ENCODE data around the gene USP12.

Gene USP12

DNA sequence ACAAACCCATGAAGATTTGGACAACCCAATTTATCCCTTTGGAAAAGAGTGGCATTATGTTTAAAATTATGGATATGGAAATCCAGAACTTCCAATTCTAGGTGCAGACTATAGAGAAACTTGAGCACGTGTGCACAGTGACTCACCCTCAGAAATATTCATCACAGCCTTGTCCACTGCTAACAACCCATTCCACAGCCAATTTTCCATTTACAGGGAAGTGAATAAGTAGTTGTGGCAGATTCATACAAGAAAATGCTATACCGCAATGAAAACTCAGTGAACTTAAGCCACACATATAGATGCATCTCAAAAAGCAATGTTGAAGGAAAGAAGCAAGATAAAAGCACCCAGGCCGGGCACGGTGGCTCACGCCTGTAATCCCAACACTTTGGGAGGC is 133.3 kb downstream of the USP12 start:
- DNase-seq (ENCODE audit: low spot score) = peak; percentile 64
- no peak for FAIRE-seq

GRCh38 chr13:27037571-27037970 is 134.0 kb downstream of the USP12 start:
- no peak for FAIRE-seq
- no peak for DNase-seq (ENCODE audit: low spot score)

- FAIRE-seq = no peak
- DNase-seq (ENCODE audit: low spot score) = no peak
These were observed 134.4 kb downstream of the USP12 start for GRCh38 chr13:27037171-27037570.

GRCh38 chr13:27036236-27036981 is 135.2 kb downstream of the USP12 start:
- FAIRE-seq (no peak), DNase-seq (ENCODE audit: low spot score) (peak; percentile 27)

- peak; percentile 61 for DNase-seq (ENCODE audit: low spot score)
- FAIRE-seq = peak; percentile 30
These were observed 135.7 kb downstream of the USP12 start for GRCh38 chr13:27035892-27036235.

DNA sequence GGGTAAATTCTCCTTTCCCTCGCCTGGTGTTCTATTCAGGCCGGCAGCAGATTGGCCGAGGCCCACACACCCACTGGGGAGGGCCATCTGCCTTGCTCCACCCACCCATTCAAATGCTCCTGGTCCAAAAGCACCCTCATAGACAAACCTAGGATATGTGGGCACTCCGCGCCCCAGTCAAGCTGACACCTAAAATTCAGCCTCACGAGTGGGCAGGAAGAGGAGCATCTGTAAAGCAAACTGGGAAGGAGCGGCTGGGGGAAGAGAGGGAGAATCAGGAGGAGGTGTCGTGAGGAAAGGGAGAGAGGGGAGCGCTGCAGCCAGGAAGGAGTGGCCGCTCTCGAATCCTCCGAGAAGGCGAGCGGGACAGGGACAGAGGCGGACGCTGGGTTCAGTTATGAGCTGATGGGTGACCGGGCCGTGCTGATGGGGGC is 136.9 kb downstream of the USP12 start:
- no peak for FAIRE-seq

DNA sequence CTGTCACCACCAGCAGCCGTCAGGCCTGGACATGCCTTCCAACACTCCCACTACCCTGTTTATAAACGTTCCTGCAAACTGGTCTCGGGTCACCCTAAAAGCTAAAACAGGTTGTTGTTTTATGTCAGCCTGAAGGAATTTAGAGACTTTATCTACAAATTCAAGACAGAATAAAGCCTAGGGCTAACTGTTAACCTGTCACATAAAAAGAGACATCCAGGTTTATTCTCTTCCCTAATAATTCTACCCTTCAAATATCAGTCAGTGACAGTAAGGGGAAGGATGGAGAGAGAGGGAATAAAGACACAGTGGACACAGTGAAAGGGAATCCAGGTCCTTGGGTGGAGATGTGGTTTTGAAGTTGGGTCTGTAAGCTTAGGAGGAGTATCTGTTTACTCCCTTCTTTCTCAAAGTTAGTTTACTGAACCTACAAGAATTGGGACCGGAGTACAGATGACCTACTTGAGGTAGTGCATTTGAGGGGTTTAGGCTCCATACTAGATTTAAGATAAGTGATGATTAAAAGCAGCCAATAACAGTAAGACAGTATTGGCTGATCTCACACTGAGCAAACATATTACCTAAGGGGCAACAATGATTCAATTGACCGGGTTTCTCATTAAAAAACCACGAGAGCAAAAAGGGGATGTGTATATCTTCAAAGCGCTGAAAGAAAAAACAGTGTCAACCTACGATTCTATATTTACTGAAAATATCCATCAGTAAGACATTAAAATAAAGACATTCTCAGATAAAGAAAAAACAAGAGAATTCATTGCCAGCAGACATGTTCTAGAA is 142.7 kb downstream of the USP12 start:
- FAIRE-seq (no peak), DNase-seq (ENCODE audit: low spot score) (no peak)

More for the DNA sequence above, 136.9 kb downstream of the USP12 start:
- no peak for DNase-seq (ENCODE audit: low spot score)

DNA sequence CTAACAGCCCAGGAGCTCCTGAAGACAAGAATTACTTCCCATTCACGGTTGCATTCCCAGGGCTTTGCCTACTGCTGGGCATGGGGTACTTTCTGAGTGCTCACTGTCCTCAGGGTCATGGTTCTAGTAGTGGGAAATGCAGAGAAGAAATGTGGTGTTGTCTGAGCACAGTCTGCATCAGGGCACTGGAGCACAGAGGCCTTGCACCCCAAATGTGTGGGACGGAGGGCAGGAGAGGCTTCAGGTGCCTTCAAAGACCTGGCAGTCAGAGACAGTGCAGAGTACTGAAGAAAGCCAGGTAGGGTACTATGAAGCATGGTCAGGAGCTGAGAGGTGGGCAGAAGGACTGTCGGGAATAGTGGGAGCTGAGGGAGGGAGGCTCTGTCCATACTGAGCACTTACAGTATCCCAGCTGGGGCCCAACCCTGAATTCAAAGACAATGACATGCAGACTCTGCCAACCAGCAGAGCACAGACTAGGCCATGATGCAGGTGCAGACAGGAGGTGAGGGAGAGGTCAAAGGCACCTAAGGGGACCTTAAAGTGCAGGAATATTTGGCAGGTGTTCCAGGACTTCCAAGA is 144.4 kb downstream of the USP12 start:
- FAIRE-seq = no peak
- no peak for DNase-seq (ENCODE audit: low spot score)

DNA sequence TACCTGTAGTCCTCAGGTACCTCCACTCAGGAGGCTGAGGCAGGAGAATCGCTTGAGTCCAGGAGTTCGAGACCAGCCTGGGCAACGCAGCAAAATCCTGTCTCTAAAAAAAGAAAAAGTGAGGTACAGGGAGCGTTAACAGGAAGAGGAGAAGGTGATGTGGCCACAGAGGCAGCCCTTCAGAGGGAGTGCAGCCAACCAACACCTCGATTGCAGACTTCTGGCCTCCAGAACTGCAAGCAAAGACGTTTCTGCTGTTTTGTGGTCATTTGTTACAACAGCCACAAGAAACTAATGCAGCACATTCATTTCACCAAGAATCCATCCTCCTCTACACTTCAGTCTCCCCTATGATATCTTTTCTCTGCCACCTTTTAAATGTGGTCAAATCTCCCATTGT is 145.2 kb downstream of the USP12 start:
- DNase-seq (ENCODE audit: low spot score) (no peak), FAIRE-seq (no peak)

DNA sequence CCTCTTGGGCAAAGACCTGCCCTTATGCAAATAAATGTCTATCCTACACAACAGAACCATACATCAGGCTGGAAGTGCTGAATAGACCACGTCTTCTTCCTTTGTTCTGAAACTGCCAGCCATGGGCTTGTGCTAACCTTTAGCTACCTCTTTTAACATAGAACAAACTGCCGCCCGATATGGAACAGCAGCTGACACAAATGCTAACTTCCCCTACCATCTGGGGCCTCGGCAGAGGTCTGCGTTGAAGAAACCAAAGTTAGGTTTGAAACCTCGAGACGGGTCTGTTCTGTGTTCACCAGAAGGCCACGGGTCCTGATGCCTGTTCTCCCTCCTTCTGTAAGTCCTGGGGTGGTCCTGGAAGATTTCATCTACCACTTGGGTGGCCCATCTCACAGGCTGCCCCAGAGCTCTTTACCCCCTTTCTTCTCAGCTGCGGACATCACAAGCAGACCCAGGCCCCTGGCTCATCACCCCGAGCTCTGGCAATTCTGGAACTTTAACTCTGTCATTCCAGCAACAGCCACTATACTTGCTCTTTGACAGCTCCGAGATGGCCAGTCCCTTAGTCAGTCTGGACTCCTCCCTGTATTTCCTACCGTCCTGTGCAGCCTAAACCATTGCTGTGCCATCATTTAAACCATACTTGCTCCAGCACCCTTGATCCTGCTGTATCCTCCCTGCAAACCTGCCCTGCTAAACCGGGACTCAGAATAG is 146.7 kb downstream of the USP12 start:
- DNase-seq (ENCODE audit: low spot score) (no peak), FAIRE-seq (no peak)

- DNase-seq (ENCODE audit: low spot score) = no peak
- no peak for FAIRE-seq
These were observed 147.5 kb downstream of the USP12 start for GRCh38 chr13:27024074-27024461.

DNA sequence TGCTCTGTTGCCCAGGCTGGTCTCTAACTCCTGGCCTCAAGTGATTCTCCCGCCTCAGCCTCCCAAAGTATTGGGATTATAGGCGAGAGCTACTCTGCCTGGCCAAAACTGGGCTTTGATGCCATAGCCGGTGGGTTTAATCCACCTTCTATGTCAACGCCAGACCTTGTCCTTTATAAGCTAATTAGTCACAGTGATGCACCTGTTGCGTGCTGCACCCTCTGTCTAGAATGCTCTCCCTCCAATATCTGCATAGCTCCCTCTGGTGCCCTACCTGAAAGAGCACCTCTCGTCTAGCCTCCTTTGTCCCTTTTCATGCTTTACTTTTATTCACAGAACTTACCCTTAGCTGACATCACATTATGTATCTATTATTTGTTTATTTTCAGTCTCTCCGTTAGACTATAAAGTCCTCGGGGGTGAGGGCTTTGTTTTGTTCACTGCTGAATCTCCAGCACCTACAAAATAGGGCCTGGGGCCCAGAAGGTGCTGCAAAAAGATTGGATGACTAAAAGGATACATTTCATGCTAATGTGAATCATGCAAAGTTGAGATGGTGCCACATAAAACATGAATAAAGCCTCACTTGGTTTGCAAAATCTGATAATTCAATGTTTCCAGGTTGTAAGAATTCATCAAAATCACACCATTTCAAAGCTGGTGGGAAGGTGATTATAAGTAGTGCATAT is 148.1 kb downstream of the USP12 start:
- FAIRE-seq = no peak
- DNase-seq (ENCODE audit: low spot score) = no peak

- FAIRE-seq (no peak), DNase-seq (ENCODE audit: low spot score) (no peak)
These were observed 148.9 kb downstream of the USP12 start for GRCh38 chr13:27022571-27023311.

DNA sequence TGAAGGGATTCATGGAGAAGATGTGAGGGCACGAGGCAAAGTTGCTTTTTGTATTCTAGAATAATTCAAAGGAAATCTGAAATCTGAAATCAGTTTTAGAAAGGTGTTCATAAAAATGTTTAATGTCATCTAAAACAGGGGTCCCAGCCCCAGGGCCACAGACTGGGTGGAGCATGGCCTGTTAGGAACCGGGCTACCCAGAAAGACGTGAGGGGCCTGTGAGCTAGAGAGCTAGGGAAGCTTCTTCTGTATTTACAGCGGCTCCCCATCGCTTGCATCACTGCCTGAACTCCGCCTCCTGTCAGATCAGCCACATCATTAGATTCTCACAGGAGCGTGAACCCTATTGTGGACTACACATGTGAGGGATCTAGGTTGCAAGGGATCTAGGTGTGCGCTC is 151.2 kb downstream of the USP12 start:
- DNase-seq (ENCODE audit: low spot score) = no peak
- no peak for FAIRE-seq

DNA sequence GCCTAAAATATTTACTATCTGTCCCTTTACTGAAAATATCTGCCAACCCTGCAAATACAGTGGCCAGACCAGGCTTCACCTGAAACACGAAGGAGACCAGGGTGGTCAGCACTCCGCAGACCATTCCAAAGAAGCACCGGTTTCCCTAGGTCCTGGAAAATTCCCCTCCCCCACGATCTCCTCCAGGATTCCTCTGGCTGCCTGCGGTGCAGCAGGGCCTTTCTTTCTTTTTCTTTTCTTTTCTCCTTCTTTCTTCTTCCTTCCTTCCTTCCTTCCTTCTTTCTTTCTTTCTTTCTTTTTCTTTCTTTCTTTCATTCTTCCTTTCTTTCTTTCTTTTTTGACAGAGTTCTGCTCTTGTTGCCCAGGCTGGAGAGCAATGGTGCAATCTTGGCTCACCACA is 152.7 kb downstream of the USP12 start:
- DNase-seq (ENCODE audit: low spot score) (no peak), FAIRE-seq (no peak)

DNA sequence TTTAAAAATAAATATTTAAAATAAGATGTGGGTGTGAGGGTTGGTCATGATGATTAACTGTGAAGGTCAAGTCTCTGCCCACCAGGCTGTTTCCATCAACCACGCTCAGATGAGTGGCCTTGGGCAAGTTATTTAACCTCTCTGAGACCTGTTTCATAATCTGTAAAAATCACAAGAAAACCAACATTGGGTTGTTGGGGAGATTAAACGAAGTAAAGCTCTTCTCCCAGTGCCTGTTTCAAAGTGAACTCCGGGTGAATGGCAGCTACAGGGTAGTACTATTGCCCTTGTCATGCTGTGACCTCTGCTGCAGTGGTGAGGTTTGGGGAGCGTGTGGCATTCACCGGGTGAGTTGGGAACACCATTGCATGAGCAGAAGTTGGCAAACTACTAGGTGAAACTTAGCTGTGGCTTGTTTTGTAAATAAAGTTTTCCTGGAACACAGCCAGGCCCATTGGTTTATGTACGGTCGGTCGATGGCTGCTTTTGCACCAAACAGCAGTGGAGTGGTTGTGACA is 153.2 kb downstream of the USP12 start:
- no peak for FAIRE-seq
- no peak for DNase-seq (ENCODE audit: low spot score)

GRCh38 chr13:27016875-27017274 is 154.7 kb downstream of the USP12 start:
- FAIRE-seq (no peak), DNase-seq (ENCODE audit: low spot score) (no peak)
